Measurements from ENCODE around the gene XPC.

- no peak for TF ChIP-seq CTCF (IDR thresholded peaks at IDR 0.05)
- TF ChIP-seq POLR2A (IDR thresholded peaks at IDR 0.05) = no peak
- TF ChIP-seq POLR2AphosphoS5 (IDR thresholded peaks at IDR 0.05) = no peak
Observed at GRCh38 chr3:14159426-14159825, 19.0 kb downstream of the XPC start.
